ENCODE results near the gene TMEM126B.
"Not testable (repeated sequence)": the region's sequence is repeated elsewhere in the genome, so short reads cannot be mapped to it uniquely, and the experiment has no call there.

The TMEM126B gene

GRCh38 chr11:85651118-85651517, 22.7 kb downstream of the TMEM126B start:
- Histone ChIP-seq H3K27me3 (ENCODE audit: low read depth, low read length) (no peaks in the 10 kb centered on the region), H3K27ac (ENCODE audit: low read length) (no peak overlapping the region), H3K4me3 (ENCODE audit: low read depth in 1 of 2, low read length in 2 of 2) (no peak overlapping the region), H3K4me1 (ENCODE audit: control insufficient read depth in 1 of 2, insufficient read depth in 2 of 2, low read length in 2 of 2) (peaks cover 11 to 17% of the 10 kb centered on the region in 2 donors), H3K36me3 (ENCODE audit: control insufficient read depth in 1 of 2, insufficient read depth in 2 of 2, low read length in 2 of 2) (peaks cover 4 to 20% of the 10 kb centered on the region in 2 donors), H3K9me3 (ENCODE audit: control insufficient read depth in 1 of 2, low read length in 2 of 2) (no peaks in the 10 kb centered on the region)

- H3K27ac ChIP-seq (ENCODE audit: low read length): no peak overlapping the region
- H3K4me3 ChIP-seq (ENCODE audit: low read depth in 1 of 2, low read length in 2 of 2): no peak overlapping the region
- H3K9me3 ChIP-seq (ENCODE audit: control insufficient read depth in 1 of 2, low read length in 2 of 2): no peaks in the 10 kb centered on the region
- peaks cover 13 to 34% of the 10 kb centered on the region in 2 donors for H3K36me3 ChIP-seq (ENCODE audit: control insufficient read depth in 1 of 2, insufficient read depth in 2 of 2, low read length in 2 of 2)
- H3K27me3 ChIP-seq (ENCODE audit: low read depth, low read length): no peaks in the 10 kb centered on the region
- H3K4me1 ChIP-seq (ENCODE audit: control insufficient read depth in 1 of 2, insufficient read depth in 2 of 2, low read length in 2 of 2): peaks cover 11 to 14% of the 10 kb centered on the region in 2 donors
Observed at GRCh38 chr11:85652786-85653447, 24.5 kb downstream of the TMEM126B start.

- not testable (repeated sequence) for H3K27ac ChIP-seq (ENCODE audit: low read length); H3K9me3 ChIP-seq (ENCODE audit: control insufficient read depth in 1 of 2, low read length in 2 of 2); H3K27me3 ChIP-seq (ENCODE audit: low read depth, low read length); H3K4me3 ChIP-seq (ENCODE audit: low read depth in 1 of 2, low read length in 2 of 2)
- Histone ChIP-seq H3K36me3 (ENCODE audit: control insufficient read depth in 1 of 2, insufficient read depth in 2 of 2, low read length in 2 of 2) (peaks cover 13 to 34% of the 10 kb centered on the region in 2 donors), H3K4me1 (ENCODE audit: control insufficient read depth in 1 of 2, insufficient read depth in 2 of 2, low read length in 2 of 2) (peaks cover 4 to 14% of the 10 kb centered on the region in 2 donors)
Observed at GRCh38 chr11:85654343-85654742, 25.9 kb downstream of the TMEM126B start.

GRCh38 chr11:85656777-85657176, 28.4 kb downstream of the TMEM126B start:
- Histone ChIP-seq H3K36me3 (ENCODE audit: control insufficient read depth in 1 of 2, insufficient read depth in 2 of 2, low read length in 2 of 2) (peaks cover 12 to 31% of the 10 kb centered on the region in 2 donors), H3K27me3 (ENCODE audit: low read depth, low read length) (no peaks in the 10 kb centered on the region)

GRCh38 chr11:85658180-85658579, 29.8 kb downstream of the TMEM126B start:
- peaks cover 0 to 47% of the 10 kb centered on the region in 2 donors for H3K4me1 ChIP-seq (ENCODE audit: control insufficient read depth in 1 of 2, insufficient read depth in 2 of 2, low read length in 2 of 2)

More at GRCh38 chr11:85656777-85657176, 28.4 kb downstream of the TMEM126B start:
- H3K9me3 ChIP-seq (ENCODE audit: control insufficient read depth in 1 of 2, low read length in 2 of 2): no peaks in the 10 kb centered on the region
- H3K4me1 ChIP-seq (ENCODE audit: control insufficient read depth in 1 of 2, insufficient read depth in 2 of 2, low read length in 2 of 2): peaks cover 0 to 35% of the 10 kb centered on the region in 2 donors
- H3K27ac ChIP-seq (ENCODE audit: low read length): no peak overlapping the region
- H3K4me3 ChIP-seq (ENCODE audit: low read depth in 1 of 2, low read length in 2 of 2): no peak overlapping the region

GRCh38 chr11:85661972-85662664, 33.7 kb downstream of the TMEM126B start:
- H3K36me3 ChIP-seq (ENCODE audit: control insufficient read depth in 1 of 2, insufficient read depth in 2 of 2, low read length in 2 of 2): peaks cover 7 to 14% of the 10 kb centered on the region in 2 donors
- H3K27me3 ChIP-seq (ENCODE audit: low read depth, low read length): no peaks in the 10 kb centered on the region
- H3K9me3 ChIP-seq (ENCODE audit: control insufficient read depth in 1 of 2, low read length in 2 of 2): no peaks in the 10 kb centered on the region
- no peak overlapping the region for H3K27ac ChIP-seq (ENCODE audit: low read length)
- peaks cover 0 to 47% of the 10 kb centered on the region in 2 donors for H3K4me1 ChIP-seq (ENCODE audit: control insufficient read depth in 1 of 2, insufficient read depth in 2 of 2, low read length in 2 of 2)
- peak overlapping the region; percentile 91 to 96 for H3K4me3 ChIP-seq (ENCODE audit: low read depth in 1 of 2, low read length in 2 of 2)

More at GRCh38 chr11:85658180-85658579, 29.8 kb downstream of the TMEM126B start:
- H3K36me3 ChIP-seq (ENCODE audit: control insufficient read depth in 1 of 2, insufficient read depth in 2 of 2, low read length in 2 of 2): peaks cover 12 to 32% of the 10 kb centered on the region in 2 donors
- no peaks in the 10 kb centered on the region for H3K9me3 ChIP-seq (ENCODE audit: control insufficient read depth in 1 of 2, low read length in 2 of 2)
- no peak overlapping the region for H3K4me3 ChIP-seq (ENCODE audit: low read depth in 1 of 2, low read length in 2 of 2)
- no peaks in the 10 kb centered on the region for H3K27me3 ChIP-seq (ENCODE audit: low read depth, low read length)
- no peak overlapping the region for H3K27ac ChIP-seq (ENCODE audit: low read length)

GRCh38 chr11:85663080-85663752, 34.8 kb downstream of the TMEM126B start:
- no peaks in the 10 kb centered on the region for H3K9me3 ChIP-seq (ENCODE audit: control insufficient read depth in 1 of 2, low read length in 2 of 2)
- H3K27me3 ChIP-seq (ENCODE audit: low read depth, low read length): no peaks in the 10 kb centered on the region
- H3K4me1 ChIP-seq (ENCODE audit: control insufficient read depth in 1 of 2, insufficient read depth in 2 of 2, low read length in 2 of 2): peaks cover 0 to 43% of the 10 kb centered on the region in 2 donors
- peak overlapping the region; percentile 91 to 96 for H3K4me3 ChIP-seq (ENCODE audit: low read depth in 1 of 2, low read length in 2 of 2)
- peaks cover 3 to 10% of the 10 kb centered on the region in 2 donors for H3K36me3 ChIP-seq (ENCODE audit: control insufficient read depth in 1 of 2, insufficient read depth in 2 of 2, low read length in 2 of 2)
- peak overlapping the region; percentile 93 for H3K27ac ChIP-seq (ENCODE audit: low read length)

- Histone ChIP-seq H3K9me3 (ENCODE audit: control insufficient read depth in 1 of 2, low read length in 2 of 2) (no peaks in the 10 kb centered on the region), H3K27ac (ENCODE audit: low read length) (peak overlapping the region; percentile 93), H3K27me3 (ENCODE audit: low read depth, low read length) (no peaks in the 10 kb centered on the region), H3K4me1 (ENCODE audit: control insufficient read depth in 1 of 2, insufficient read depth in 2 of 2, low read length in 2 of 2) (peaks cover 0 to 35% of the 10 kb centered on the region in 2 donors), H3K4me3 (ENCODE audit: low read depth in 1 of 2, low read length in 2 of 2) (peak overlapping the region; percentile 91 to 96), H3K36me3 (ENCODE audit: control insufficient read depth in 1 of 2, insufficient read depth in 2 of 2, low read length in 2 of 2) (peaks cover 3 to 10% of the 10 kb centered on the region in 2 donors)
Observed at GRCh38 chr11:85663753-85664614, 35.6 kb downstream of the TMEM126B start.

GRCh38 chr11:85664615-85665481, 36.5 kb downstream of the TMEM126B start, which contains the start of gene CREBZF:
CREBZF (minus strand) TSS chr11:85665129; CDS start chr11:85664875, 254 bp downstream.
- no peaks in the 10 kb centered on the region for H3K27me3 ChIP-seq (ENCODE audit: low read depth, low read length)
- H3K9me3 ChIP-seq (ENCODE audit: control insufficient read depth in 1 of 2, low read length in 2 of 2): no peaks in the 10 kb centered on the region
- H3K27ac ChIP-seq (ENCODE audit: low read length): peak within 1 kb of the TSS; percentile 93
- peaks cover 0 to 28% of the 10 kb centered on the region in 2 donors for H3K4me1 ChIP-seq (ENCODE audit: control insufficient read depth in 1 of 2, insufficient read depth in 2 of 2, low read length in 2 of 2)
- H3K36me3 ChIP-seq (ENCODE audit: control insufficient read depth in 1 of 2, insufficient read depth in 2 of 2, low read length in 2 of 2): peaks cover 3 to 10% of the 10 kb centered on the region in 2 donors
- H3K4me3 ChIP-seq (ENCODE audit: low read depth in 1 of 2, low read length in 2 of 2): peak within 1 kb of the TSS; percentile 91 to 96

GRCh38 chr11:85665733-85666132, 37.3 kb downstream of the TMEM126B start:
- Histone ChIP-seq H3K4me1 (ENCODE audit: control insufficient read depth in 1 of 2, insufficient read depth in 2 of 2, low read length in 2 of 2) (peaks cover 0 to 20% of the 10 kb centered on the region in 2 donors), H3K4me3 (ENCODE audit: low read depth in 1 of 2, low read length in 2 of 2) (peak overlapping the region; percentile 91 to 96), H3K27me3 (ENCODE audit: low read depth, low read length) (no peaks in the 10 kb centered on the region), H3K36me3 (ENCODE audit: control insufficient read depth in 1 of 2, insufficient read depth in 2 of 2, low read length in 2 of 2) (peaks cover 3 to 10% of the 10 kb centered on the region in 2 donors), H3K9me3 (ENCODE audit: control insufficient read depth in 1 of 2, low read length in 2 of 2) (no peaks in the 10 kb centered on the region), H3K27ac (ENCODE audit: low read length) (no peak overlapping the region)
